ENCODE measurements around the gene SLC8A2.

DNA sequence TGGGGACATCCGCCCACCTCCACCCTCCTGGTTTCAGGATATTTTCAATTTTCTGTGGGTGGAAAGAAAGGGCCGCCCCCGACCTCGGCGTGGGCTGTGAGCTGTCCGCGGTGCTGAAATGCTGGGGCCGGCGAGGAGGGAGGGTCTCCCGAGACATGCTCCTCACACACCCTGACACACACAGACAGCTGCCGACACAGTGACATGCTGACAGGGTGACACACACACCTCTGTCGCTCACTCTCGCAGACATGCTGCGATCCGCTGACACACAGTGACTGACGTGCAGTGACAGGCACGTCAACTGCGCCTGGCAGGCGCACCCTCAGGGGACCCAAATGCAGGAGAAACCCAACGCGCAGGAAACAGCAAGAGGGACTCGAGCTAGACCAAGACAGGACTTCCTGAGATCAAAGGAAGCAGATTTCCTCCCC lies 27.3 kb downstream of the SLC8A2 start:
- TF ChIP-seq TAF1 (IDR thresholded peaks at IDR 0.05; ENCODE audit: borderline replicate concordance, insufficient read depth, low read length) (no peak), SIN3A (IDR thresholded peaks at IDR 0.05; ENCODE audit: borderline replicate concordance, insufficient read depth, low read length) (peak; percentile 80; the same call in 1 of the 2 replicates), POLR2AphosphoS5 (IDR thresholded peaks at IDR 0.05; ENCODE audit: low read depth, low read length) (no peak), FOXP2 (optimal IDR thresholded peaks at IDR 0.05; ENCODE audit: borderline replicate concordance, extremely low read depth, extremely low read length, insufficient read depth) (no peak)
- TF ChIP-seq, protein P1, sequence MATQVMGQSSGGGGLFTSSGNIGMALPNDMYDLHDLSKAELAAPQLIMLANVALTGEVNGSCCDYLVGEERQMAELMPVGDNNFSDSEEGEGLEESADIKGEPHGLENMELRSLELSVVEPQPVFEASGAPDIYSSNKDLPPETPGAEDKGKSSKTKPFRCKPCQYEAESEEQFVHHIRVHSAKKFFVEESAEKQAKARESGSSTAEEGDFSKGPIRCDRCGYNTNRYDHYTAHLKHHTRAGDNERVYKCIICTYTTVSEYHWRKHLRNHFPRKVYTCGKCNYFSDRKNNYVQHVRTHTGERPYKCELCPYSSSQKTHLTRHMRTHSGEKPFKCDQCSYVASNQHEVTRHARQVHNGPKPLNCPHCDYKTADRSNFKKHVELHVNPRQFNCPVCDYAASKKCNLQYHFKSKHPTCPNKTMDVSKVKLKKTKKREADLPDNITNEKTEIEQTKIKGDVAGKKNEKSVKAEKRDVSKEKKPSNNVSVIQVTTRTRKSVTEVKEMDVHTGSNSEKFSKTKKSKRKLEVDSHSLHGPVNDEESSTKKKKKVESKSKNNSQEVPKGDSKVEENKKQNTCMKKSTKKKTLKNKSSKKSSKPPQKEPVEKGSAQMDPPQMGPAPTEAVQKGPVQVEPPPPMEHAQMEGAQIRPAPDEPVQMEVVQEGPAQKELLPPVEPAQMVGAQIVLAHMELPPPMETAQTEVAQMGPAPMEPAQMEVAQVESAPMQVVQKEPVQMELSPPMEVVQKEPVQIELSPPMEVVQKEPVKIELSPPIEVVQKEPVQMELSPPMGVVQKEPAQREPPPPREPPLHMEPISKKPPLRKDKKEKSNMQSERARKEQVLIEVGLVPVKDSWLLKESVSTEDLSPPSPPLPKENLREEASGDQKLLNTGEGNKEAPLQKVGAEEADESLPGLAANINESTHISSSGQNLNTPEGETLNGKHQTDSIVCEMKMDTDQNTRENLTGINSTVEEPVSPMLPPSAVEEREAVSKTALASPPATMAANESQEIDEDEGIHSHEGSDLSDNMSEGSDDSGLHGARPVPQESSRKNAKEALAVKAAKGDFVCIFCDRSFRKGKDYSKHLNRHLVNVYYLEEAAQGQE (IDR thresholded peaks at IDR 0.05; ENCODE audit: insufficient read depth in 1 of 2, low read depth in 2 of 2, low read length in 2 of 2): peak; percentile 98
